ENCODE results near the gene TNRC6C. TPM values are rescaled to one million over a fixed set of nuclear protein-coding genes. Genes with fewer than 3 reads are reported as not detected.

TNRC6C gene
- total RNA-seq, 2 donors from 2014 or later: 8.9 to 9.0 TPM

- TF ChIP-seq CTCF (IDR thresholded peaks at IDR 0.05): no peak
- intact Hi-C loops (cut with DNase I): loop anchor here (5.0 kb wide), 1 partner anchor 66 kb away; no protein-coding TSS in a partner anchor
- DNase-seq: no peak
- peaks cover 3% of the 10 kb centered on the region for H3K36me3 ChIP-seq
- H3K27me3 ChIP-seq: no peaks in the 10 kb centered on the region
- no peak overlapping the region for H3K4me3 ChIP-seq
- H3K9ac ChIP-seq (ENCODE audit: low read depth in 2 of 2, low read length in 2 of 2): no peak overlapping the region
- no peak overlapping the region for H3K27ac ChIP-seq
- no peaks in the 10 kb centered on the region for H3K4me1 ChIP-seq
- no peaks in the 10 kb centered on the region for H3K9me3 ChIP-seq
These were observed 152.7 kb downstream of the TNRC6C start for GRCh38 chr17:78111016-78111726.

- Histone ChIP-seq H3K4me1 (no peaks in the 10 kb centered on the region), H3K9me3 (no peaks in the 10 kb centered on the region), H3K27me3 (no peaks in the 10 kb centered on the region), H3K4me3 (no peak overlapping the region), H3K9ac (ENCODE audit: low read depth in 2 of 2, low read length in 2 of 2) (no peak overlapping the region), H3K27ac (no peak overlapping the region), H3K36me3 (peaks cover 3% of the 10 kb centered on the region)
- no peak for TF ChIP-seq CTCF (IDR thresholded peaks at IDR 0.05)
- DNase-seq: no peak
- intact Hi-C loops (cut with DNase I): loop anchor here (2.0 to 5.0 kb wide), 2 partner anchors 65 to 139 kb away; no protein-coding TSS in a partner anchor
These were observed 153.4 kb downstream of the TNRC6C start for GRCh38 chr17:78111727-78112517.

DNA sequence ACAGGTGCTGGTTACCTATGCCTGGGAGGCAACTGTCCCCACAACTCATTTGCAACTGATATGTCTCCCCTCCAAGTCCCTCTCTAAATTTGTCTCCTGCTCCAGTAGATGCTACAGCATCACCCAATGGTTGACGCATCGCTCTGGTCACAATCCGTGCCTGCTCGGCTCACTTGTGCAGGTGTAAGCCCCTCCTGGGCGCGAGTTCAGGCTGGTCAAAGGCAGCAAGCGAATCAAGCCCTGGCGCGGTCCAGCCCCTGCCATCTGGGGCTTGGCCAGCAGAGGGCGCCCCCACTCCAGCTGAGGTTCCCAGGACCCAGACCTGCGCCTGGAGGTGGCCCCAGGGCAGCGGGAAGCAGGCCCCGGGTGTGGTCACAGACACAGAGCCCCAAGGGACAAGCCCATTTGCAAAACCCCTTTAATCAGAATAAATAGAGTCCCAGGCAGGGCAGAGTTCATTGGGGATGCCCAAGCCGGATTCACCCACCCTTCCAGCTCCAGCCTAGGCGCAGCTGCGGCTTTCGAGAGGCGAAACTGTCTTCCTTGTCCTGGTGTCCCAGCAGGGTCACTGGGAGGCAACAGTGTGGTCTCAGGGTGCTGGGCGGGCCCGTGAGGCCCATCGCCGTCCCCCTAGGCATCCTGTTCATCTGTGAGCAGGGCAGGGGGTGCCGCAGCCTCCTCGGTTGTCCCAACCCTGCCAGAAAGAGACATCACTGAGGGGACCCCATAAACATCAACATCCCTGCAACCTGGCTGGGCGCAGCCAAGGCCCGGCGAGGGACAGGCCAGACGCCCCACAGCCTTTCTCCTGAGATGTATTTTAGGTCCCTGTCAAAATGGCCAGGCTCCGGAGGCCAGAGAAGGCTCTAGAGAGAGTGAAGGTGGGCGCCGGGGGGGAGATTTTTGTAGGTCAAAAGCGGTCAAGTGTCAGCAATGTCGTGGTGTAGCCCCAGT is 154.3 kb downstream of the TNRC6C start:
- Histone ChIP-seq H3K9me3 (no peaks in the 10 kb centered on the region), H3K27ac (no peak overlapping the region), H3K27me3 (no peaks in the 10 kb centered on the region), H3K9ac (ENCODE audit: low read depth in 2 of 2, low read length in 2 of 2) (peak overlapping the region in 1 of 2 donors; percentile 47), H3K4me3 (no peak overlapping the region), H3K4me1 (no peaks in the 10 kb centered on the region), H3K36me3 (peaks cover 3% of the 10 kb centered on the region)
- peak; percentile 86 for DNase-seq
- intact Hi-C loops (cut with DNase I): loop anchor here (2.0 to 5.0 kb wide), 2 partner anchors 65 to 138 kb away; no protein-coding TSS in a partner anchor
- TF ChIP-seq CTCF (IDR thresholded peaks at IDR 0.05): peak; percentile 99

DNA sequence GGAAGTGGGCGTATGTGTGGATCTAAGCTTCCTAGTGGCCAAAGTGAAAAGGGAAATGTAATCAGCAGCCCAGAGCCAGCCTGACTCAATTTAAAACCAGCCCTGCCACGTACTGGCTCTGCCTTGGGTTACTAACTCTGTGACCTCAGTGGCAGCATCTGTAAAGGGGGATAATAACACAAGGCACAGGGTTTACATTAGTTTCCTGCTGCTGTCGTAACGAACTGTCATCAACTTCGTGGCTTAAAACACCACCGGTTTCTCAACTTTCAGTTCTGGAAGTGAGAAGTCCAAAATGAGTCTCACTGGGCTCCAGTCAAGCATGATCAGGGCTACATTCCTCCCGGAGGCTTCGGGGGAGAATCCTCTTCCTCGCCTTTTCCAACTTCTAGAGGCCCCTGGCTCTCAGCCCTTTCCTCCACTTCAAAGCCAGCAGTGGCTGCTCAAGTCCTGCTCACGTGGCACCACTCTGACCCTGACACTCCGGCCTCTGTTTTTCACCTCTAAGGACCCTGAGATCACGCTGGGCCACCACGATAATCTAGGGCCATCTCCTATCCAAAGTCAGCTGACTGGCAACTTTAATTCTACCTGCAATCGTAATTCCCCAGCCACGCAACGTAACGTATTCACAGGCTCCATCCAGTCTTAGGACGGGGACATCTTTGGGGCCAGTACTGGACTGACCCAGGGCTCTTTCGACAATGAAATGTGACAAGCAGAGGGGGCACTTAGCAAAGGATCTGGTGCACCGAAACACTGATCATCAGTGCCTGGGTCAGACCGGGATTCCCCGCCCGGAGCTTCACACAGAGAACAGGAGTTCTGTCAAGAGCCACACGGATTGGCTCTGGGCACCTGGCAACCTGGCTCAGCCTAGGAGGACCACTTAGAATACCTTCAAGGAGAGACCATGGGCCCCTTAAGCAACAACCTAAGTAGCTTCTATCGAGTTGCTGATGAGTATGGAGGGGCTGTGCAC is 155.6 kb downstream of the TNRC6C start:
- Histone ChIP-seq H3K4me3 (no peak overlapping the region), H3K27ac (no peak overlapping the region), H3K36me3 (peaks cover 3% of the 10 kb centered on the region), H3K9me3 (no peaks in the 10 kb centered on the region), H3K4me1 (no peaks in the 10 kb centered on the region), H3K9ac (ENCODE audit: low read depth in 2 of 2, low read length in 2 of 2) (no peak overlapping the region), H3K27me3 (no peaks in the 10 kb centered on the region)
- TF ChIP-seq CTCF (IDR thresholded peaks at IDR 0.05): no peak
- no peak for DNase-seq
- intact Hi-C loops (cut with DNase I): loop anchor here (2.0 to 5.0 kb wide), 2 partner anchors 63 to 137 kb away; no protein-coding TSS in a partner anchor
